Right cardiac atrium (tissue), 5 donors: ENCODE data around the gene RNF13. TPM values are rescaled to one million over a fixed set of nuclear protein-coding genes. Genes with fewer than 3 reads are reported as not detected.

Experiments
- ATAC-seq, 2 donors: fragments of 200-7000 bp; cut with Tn5 transposase; one replicate each; pipeline versions ENCODE4 v1.8.0 to v1.9.1; 2020; ENCODE audit warnings: moderate library complexity in 2 of 2, mild to moderate bottlenecking in 1 of 2
- DNase-seq, 3 donors: peaks; one replicate each; pipeline ENCODE4 v3.0.0-alpha.2; 2020
- H3K27ac ChIP-seq: one replicate; pipeline ENCODE4 v1.5.1; 2013; ENCODE audit warnings: mild to moderate bottlenecking, low read length, control low read depth, moderate library complexity
- H3K27me3 ChIP-seq: one replicate; pipeline ENCODE4 v1.6.1; 2013; ENCODE audit not compliant: control insufficient read depth, insufficient read depth
- H3K4me1 ChIP-seq: one replicate; pipeline ENCODE4 v1.6.1; 2013; ENCODE audit warnings: low read length; ENCODE audit not compliant: control insufficient read depth, insufficient read depth
- H3K4me3 ChIP-seq: one replicate; pipeline ENCODE4 v1.5.1; 2013; ENCODE audit warnings: low read length, control low read depth
- H3K9me3 ChIP-seq: one replicate; pipeline ENCODE4 v1.6.1; 2013; ENCODE audit warnings: low read length; ENCODE audit not compliant: control insufficient read depth
- WGBS: extraction: QIAGEN DNeasy Blood & Tissue Kit; methylation state at CpG from one replicate; pipeline ENCODE4 v1.1.7; 2013; 5-methylcytosine and 5-hydroxymethylcytosine counted together
- intact Hi-C, 4 donors: fragments of 100-400 bp; cut with DNase I; formaldehyde crosslinking; loops; one replicate each; pipeline versions ENCODE4 v1.11.0 to v1.14.0; 2022 to 2023
- polyA plus RNA-seq: library from polyadenylated mRNA; stranded (reverse); fragments of 200-250 nt; gene quantifications from one replicate; pipeline ENCODE4 v1.2.3, GENCODE V29; 2013
- total RNA-seq, 4 donors: library from RNA; stranded (reverse); fragmentation: NEBNext Ultra II Directional; extraction: Animal tissue kit (Norgen Biotek cat#: 25700); gene quantifications; one replicate each; pipeline ENCODE4 v1.2.1, GENCODE V29; 2021
- donor health status: healthy with polysubstance abuse.
- donor health status: DM: no; HTN: yes; CAD: no.
- donor health status: DM: no; HTN: no; CAD: no.
- donor health status: DM: no; HTN: yes; CAD: no; lungs with severe emphysema.
- donor health status: DM: yes; HTN: yes; CAD: no.

RNF13 gene
- total and polyA plus RNA-seq, 5 donors: 36.6 to 65.7 (median 62.9) TPM

GRCh38 chr3:149776170-149776569, 36.8 kb upstream of the RNF13 start:
- H3K4me1 ChIP-seq: no peaks in the 10 kb centered on the region
- ATAC-seq: no peak
- WGBS: 57% methylated on average over 1 of the region's 1 CpG
- no peaks in the 10 kb centered on the region for H3K9me3 ChIP-seq
- no peaks in the 10 kb centered on the region for H3K27me3 ChIP-seq
- intact Hi-C loops: loop anchor here in 1 of 4 donors (10.0 kb wide), 1 partner anchor 281 kb away; no protein-coding TSS in a partner anchor
- no peak overlapping the region for H3K27ac ChIP-seq
- no peak overlapping the region for H3K4me3 ChIP-seq
- DNase-seq: no peak

- WGBS: 84% methylated on average over 2 of the region's 2 CpGs
- intact Hi-C loops: loop anchor here in 1 of 4 donors (10.0 kb wide), 1 partner anchor 283 kb away; no protein-coding TSS in a partner anchor
Observed at GRCh38 chr3:149777414-149778214, 35.4 kb upstream of the RNF13 start.

GRCh38 chr3:149781211-149781610, 31.8 kb upstream of the RNF13 start:
- WGBS: 71% methylated on average over 4 of the region's 4 CpGs
- intact Hi-C loops: no loop called here
- DNase-seq: no peak
- H3K9me3 ChIP-seq: no peaks in the 10 kb centered on the region
- no peak overlapping the region for H3K27ac ChIP-seq
- ATAC-seq: no peak
- no peaks in the 10 kb centered on the region for H3K4me1 ChIP-seq
- no peaks in the 10 kb centered on the region for H3K27me3 ChIP-seq
- H3K4me3 ChIP-seq: no peak overlapping the region

More at GRCh38 chr3:149777414-149778214, 35.4 kb upstream of the RNF13 start:
- no peak for ATAC-seq
- Histone ChIP-seq H3K9me3 (no peaks in the 10 kb centered on the region), H3K4me1 (no peaks in the 10 kb centered on the region), H3K27ac (no peak overlapping the region), H3K27me3 (no peaks in the 10 kb centered on the region), H3K4me3 (no peak overlapping the region)
- DNase-seq: no peak

- Histone ChIP-seq H3K4me1 (no peaks in the 10 kb centered on the region), H3K27me3 (no peaks in the 10 kb centered on the region), H3K4me3 (no peak overlapping the region), H3K9me3 (no peaks in the 10 kb centered on the region), H3K27ac (no peak overlapping the region)
- no peak for ATAC-seq
- no peak for DNase-seq
- intact Hi-C loops: no loop called here
- WGBS: 87% methylated on average over 3 of the region's 3 CpGs
Observed at GRCh38 chr3:149781741-149782140, 31.3 kb upstream of the RNF13 start.

GRCh38 chr3:149783576-149783975, 29.4 kb upstream of the RNF13 start:
- intact Hi-C loops: no loop called here
- H3K4me3 ChIP-seq: no peak overlapping the region
- H3K4me1 ChIP-seq: no peaks in the 10 kb centered on the region
- no peaks in the 10 kb centered on the region for H3K9me3 ChIP-seq
- no peak overlapping the region for H3K27ac ChIP-seq
- no peak for DNase-seq
- no peak for ATAC-seq
- no peaks in the 10 kb centered on the region for H3K27me3 ChIP-seq

GRCh38 chr3:149784064-149784704, 28.8 kb upstream of the RNF13 start:
- H3K4me3 ChIP-seq: no peak overlapping the region
- intact Hi-C loops: no loop called here
- DNase-seq (no peak), ATAC-seq (no peak)
- H3K27ac ChIP-seq: no peak overlapping the region
- 86% methylated on average over 5 of the region's 5 CpGs for WGBS
- H3K27me3 ChIP-seq: no peaks in the 10 kb centered on the region
- no peaks in the 10 kb centered on the region for H3K4me1 ChIP-seq
- no peaks in the 10 kb centered on the region for H3K9me3 ChIP-seq

GRCh38 chr3:149790268-149790667, 22.7 kb upstream of the RNF13 start:
- DNase-seq: no peak
- Histone ChIP-seq H3K4me3 (no peak overlapping the region), H3K27ac (no peak overlapping the region), H3K4me1 (no peaks in the 10 kb centered on the region), H3K9me3 (no peaks in the 10 kb centered on the region), H3K27me3 (no peaks in the 10 kb centered on the region)
- intact Hi-C loops: no loop called here
- no peak for ATAC-seq
- WGBS: 74% methylated on average over 2 of the region's 2 CpGs

GRCh38 chr3:149790698-149791097, 22.3 kb upstream of the RNF13 start:
- Histone ChIP-seq H3K27me3 (no peaks in the 10 kb centered on the region), H3K4me1 (no peaks in the 10 kb centered on the region), H3K4me3 (no peak overlapping the region), H3K27ac (no peak overlapping the region), H3K9me3 (no peaks in the 10 kb centered on the region)
- ATAC-seq (no peak), DNase-seq (no peak)
- 69% methylated on average over 3 of the region's 3 CpGs for WGBS
- intact Hi-C loops: no loop called here

GRCh38 chr3:149792452-149793270, 20.4 kb upstream of the RNF13 start, which contains the start of gene ANKUB1:
ANKUB1 (minus strand) TSS chr3:149792554; CDS start chr3:149792366, 188 bp downstream.
- WGBS: 87% methylated on average over 4 of the region's 4 CpGs
- ATAC-seq (no peak), DNase-seq (no peak)
- intact Hi-C loops: no loop called here
- Histone ChIP-seq H3K9me3 (no peaks in the 10 kb centered on the region), H3K4me3 (no peak within 1 kb of the TSS), H3K27ac (no peak within 1 kb of the TSS), H3K27me3 (no peaks in the 10 kb centered on the region), H3K4me1 (no peaks in the 10 kb centered on the region)

- Histone ChIP-seq H3K4me3 (no peak overlapping the region), H3K27ac (no peak overlapping the region), H3K27me3 (no peaks in the 10 kb centered on the region), H3K9me3 (no peaks in the 10 kb centered on the region), H3K4me1 (no peaks in the 10 kb centered on the region)
- WGBS: 86% methylated on average over 1 of the region's 1 CpG
- DNase-seq: no peak
- ATAC-seq: no peak
- intact Hi-C loops: no loop called here
Observed at GRCh38 chr3:149796026-149796425, 17.0 kb upstream of the RNF13 start.

- 90% methylated on average over 8 of the region's 8 CpGs for WGBS
- no peak for ATAC-seq
- H3K4me3 ChIP-seq: no peak overlapping the region
- no peak for DNase-seq
- no peaks in the 10 kb centered on the region for H3K27me3 ChIP-seq
- no peak overlapping the region for H3K27ac ChIP-seq
- intact Hi-C loops: loop anchor here in 1 of 4 donors (10.0 kb wide), 1 partner anchor 306 kb away; no protein-coding TSS in a partner anchor
- H3K9me3 ChIP-seq: no peaks in the 10 kb centered on the region
- H3K4me1 ChIP-seq: no peaks in the 10 kb centered on the region
Observed at GRCh38 chr3:149800693-149801092, 12.3 kb upstream of the RNF13 start.
